ENCODE data around the gene TEX11.

DNA sequence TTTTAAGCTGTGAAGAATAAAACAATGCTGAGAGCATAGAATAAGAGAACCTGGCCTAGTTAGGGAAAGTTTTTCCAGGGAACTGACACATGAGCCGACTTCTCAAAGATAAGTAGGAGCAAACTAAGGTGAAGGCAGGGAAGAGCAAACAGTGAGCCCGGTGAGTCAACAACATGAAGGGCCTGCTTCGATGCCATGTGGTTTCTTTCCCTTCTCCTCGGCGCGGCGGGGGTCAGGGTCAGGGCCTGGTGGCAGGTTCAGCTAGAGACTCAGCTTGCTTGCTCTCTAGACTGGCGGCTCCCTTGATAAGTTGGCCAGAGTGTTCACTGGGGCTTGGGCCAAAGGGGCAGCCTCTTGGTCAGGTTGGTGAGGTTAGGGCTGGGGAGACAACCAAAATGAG lies 382.8 kb downstream of the TEX11 start:
- TF ChIP-seq, protein P1, sequence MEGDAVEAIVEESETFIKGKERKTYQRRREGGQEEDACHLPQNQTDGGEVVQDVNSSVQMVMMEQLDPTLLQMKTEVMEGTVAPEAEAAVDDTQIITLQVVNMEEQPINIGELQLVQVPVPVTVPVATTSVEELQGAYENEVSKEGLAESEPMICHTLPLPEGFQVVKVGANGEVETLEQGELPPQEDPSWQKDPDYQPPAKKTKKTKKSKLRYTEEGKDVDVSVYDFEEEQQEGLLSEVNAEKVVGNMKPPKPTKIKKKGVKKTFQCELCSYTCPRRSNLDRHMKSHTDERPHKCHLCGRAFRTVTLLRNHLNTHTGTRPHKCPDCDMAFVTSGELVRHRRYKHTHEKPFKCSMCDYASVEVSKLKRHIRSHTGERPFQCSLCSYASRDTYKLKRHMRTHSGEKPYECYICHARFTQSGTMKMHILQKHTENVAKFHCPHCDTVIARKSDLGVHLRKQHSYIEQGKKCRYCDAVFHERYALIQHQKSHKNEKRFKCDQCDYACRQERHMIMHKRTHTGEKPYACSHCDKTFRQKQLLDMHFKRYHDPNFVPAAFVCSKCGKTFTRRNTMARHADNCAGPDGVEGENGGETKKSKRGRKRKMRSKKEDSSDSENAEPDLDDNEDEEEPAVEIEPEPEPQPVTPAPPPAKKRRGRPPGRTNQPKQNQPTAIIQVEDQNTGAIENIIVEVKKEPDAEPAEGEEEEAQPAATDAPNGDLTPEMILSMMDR (conservative IDR thresholded peaks at IDR 0.05; ENCODE audit: low read length): no peak
- TF ChIP-seq EZH2phosphoT487 (IDR thresholded peaks at IDR 0.05; ENCODE audit: borderline replicate concordance): no peak
